IPS DF 6.9 (cell line): ENCODE results near the gene RGS6.

Experiments used
- DNase-seq: peaks from one replicate; pipeline ENCODE4 v3.0.0-alpha.2; 2013; ENCODE audit warnings: low read depth, low spot score
- H3K27ac ChIP-seq: one replicate; pipeline ENCODE4 v1.5.1; 2013; ENCODE audit warnings: low read length, control low read depth
- H3K27me3 ChIP-seq: 2 replicates; pipeline ENCODE4 v1.6.1; 2013; ENCODE audit warnings: mild to moderate bottlenecking, low read length; ENCODE audit not compliant: control insufficient read depth, insufficient read depth
- H3K36me3 ChIP-seq: 2 replicates; pipeline ENCODE4 v1.6.1; 2013; ENCODE audit warnings: low read length; ENCODE audit not compliant: control insufficient read depth, insufficient read depth
- H3K4me1 ChIP-seq: 2 replicates; pipeline ENCODE4 v1.6.1; 2013; ENCODE audit warnings: low read length; ENCODE audit not compliant: control insufficient read depth, insufficient read depth
- H3K4me3 ChIP-seq: 2 replicates; pipeline ENCODE4 v1.5.1; 2013; ENCODE audit warnings: mild to moderate bottlenecking, low read length
- H3K9me3 ChIP-seq: 2 replicates; pipeline ENCODE4 v1.6.1; 2013; ENCODE audit warnings: low read length, inconsistent platforms; ENCODE audit not compliant: control insufficient read depth, insufficient read depth
- WGBS: extraction: QIAGEN DNeasy Blood & Tissue Kit; methylation state at CpG from one replicate; pipeline ENCODE4 v1.1.7; 2013; ENCODE audit warnings: mixed read lengths, missing lambda C conversion rate; ENCODE audit not compliant: insufficient read length, insufficient coverage; 5-methylcytosine and 5-hydroxymethylcytosine counted together

RGS6 gene

DNA sequence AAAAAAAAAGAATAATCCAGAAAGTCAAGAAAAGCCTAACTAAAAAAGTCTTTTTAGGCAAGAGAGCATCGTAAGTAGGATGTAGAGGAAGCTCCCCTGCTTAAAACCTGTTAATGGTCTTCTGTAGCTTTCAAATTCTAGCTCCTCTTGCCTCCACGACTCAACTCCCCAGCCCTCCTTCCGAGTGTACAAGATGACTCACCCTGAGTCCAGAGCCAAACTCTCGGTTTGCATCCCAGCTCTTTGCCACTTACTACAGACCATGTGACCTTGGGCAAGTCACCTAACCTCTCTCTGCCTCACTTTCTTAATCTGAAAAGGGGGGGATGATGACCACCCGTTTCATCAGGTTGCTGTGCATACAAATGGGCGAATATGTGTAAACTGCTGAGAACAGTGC is 501.3 kb downstream of the RGS6 start:
- no CpG with 5 or more reads among the region's 6 CpGs for WGBS

DNA sequence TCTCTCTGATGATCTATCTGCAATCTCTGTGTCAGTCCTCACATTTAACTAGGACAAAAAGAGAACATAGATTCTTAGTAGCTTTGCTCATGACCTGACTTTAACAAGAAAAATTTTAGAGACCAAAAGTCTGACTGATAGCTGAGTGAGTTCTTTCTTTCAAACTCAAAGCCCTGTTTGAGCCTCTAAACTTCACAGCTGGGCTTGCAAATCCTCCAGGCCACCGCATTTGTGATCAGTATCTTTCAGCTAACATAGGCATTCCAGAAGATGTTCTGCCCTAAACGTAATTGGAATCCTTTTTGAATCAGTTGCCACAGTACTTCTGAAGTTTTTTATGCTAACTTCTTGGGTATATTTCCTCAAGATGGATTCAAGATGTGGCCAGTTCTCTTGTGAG is 502.6 kb downstream of the RGS6 start:
- H3K4me1 ChIP-seq = no peaks in the 10 kb centered on the region
- H3K36me3 ChIP-seq = no peaks in the 10 kb centered on the region
- no peak overlapping the region for H3K27ac ChIP-seq
- no peak for DNase-seq
- H3K9me3 ChIP-seq = no peaks in the 10 kb centered on the region
- H3K27me3 ChIP-seq = no peaks in the 10 kb centered on the region
- no CpG with 5 or more reads among the region's 2 CpGs for WGBS
- H3K4me3 ChIP-seq = no peak overlapping the region

More for the DNA sequence above, 501.3 kb downstream of the RGS6 start:
- no peak for DNase-seq
- no peaks in the 10 kb centered on the region for H3K4me1 ChIP-seq
- H3K36me3 ChIP-seq = no peaks in the 10 kb centered on the region
- H3K9me3 ChIP-seq = no peaks in the 10 kb centered on the region
- H3K27ac ChIP-seq = no peak overlapping the region
- H3K4me3 ChIP-seq = no peak overlapping the region
- no peaks in the 10 kb centered on the region for H3K27me3 ChIP-seq

DNA sequence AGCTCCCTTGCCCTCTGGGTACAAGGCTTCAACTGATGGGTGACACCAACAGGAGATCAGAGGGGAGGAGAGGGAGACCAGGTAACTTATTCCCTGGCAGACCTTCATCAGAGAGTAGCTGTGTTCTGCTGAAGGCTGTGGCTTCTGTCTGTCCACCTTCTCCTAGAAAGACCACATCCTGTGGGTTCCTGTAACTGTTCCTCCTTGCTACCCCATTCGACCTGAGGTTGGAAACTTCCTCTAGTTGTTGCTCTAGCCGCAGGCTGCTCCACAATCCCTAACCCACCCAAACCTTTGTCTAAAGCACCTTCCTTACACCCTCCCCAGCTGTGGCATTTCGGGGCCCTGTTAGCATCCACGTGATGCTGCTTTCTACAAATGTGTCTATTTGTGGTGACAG is 507.5 kb downstream of the RGS6 start:
- DNase-seq = no peak
- Histone ChIP-seq H3K4me3 (no peak overlapping the region), H3K27ac (no peak overlapping the region), H3K9me3 (no peaks in the 10 kb centered on the region), H3K27me3 (no peaks in the 10 kb centered on the region), H3K4me1 (no peaks in the 10 kb centered on the region), H3K36me3 (no peaks in the 10 kb centered on the region)
- no CpG with 5 or more reads among the region's 4 CpGs for whole genome bisulfite sequencing

DNA sequence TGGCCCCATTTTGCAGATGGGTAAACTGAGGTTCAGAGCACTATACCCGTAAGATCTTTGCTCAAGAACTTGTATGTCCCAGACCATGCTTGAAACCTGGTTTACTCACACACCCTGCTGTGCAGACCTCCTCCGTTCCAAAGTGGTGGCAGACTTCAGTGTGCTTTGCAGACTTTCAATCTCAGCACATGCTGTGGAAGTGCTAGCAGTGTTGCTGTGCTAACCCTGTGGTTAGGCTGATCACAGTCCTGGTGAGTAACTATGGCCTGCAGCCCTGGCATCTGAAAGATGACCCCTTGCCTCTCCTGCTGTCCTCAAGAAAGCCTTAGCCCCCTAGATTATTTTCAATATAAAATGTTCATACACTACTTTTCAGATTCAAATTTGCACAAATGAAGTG is 511.0 kb downstream of the RGS6 start:
- no peaks in the 10 kb centered on the region for H3K9me3 ChIP-seq
- H3K4me3 ChIP-seq = no peak overlapping the region
- H3K27me3 ChIP-seq = no peaks in the 10 kb centered on the region
- no peak for DNase-seq
- H3K27ac ChIP-seq = no peak overlapping the region
- no peaks in the 10 kb centered on the region for H3K4me1 ChIP-seq
- WGBS = no CpG with 5 or more reads among the region's 2 CpGs
- H3K36me3 ChIP-seq = no peaks in the 10 kb centered on the region

DNA sequence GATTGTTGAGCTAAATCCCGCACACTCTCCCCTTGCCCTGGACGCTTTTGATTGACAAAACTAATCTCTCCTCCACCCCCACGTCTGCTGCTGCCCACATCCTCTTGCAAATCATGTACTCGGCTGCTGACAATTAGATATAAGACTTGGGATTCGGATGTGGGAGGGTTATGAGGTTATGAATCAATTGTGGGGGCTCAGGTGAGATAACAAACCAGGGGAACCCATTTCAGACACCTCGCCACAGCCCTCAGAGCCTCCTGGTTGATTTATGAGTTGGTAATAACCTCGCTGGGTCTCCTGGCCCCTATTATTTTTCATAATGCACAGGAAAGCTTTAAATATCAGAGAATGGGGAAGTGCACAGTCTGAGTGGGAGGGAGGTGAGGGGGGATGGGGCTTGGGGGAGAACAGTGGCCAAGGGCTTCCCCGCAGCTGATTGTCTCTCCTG is 511.8 kb downstream of the RGS6 start:
- no peaks in the 10 kb centered on the region for H3K9me3 ChIP-seq
- no peaks in the 10 kb centered on the region for H3K27me3 ChIP-seq
- no peaks in the 10 kb centered on the region for H3K36me3 ChIP-seq
- H3K27ac ChIP-seq = no peak overlapping the region
- no CpG with 5 or more reads among the region's 8 CpGs for WGBS
- DNase-seq = no peak
- H3K4me3 ChIP-seq = no peak overlapping the region
- no peaks in the 10 kb centered on the region for H3K4me1 ChIP-seq

DNA sequence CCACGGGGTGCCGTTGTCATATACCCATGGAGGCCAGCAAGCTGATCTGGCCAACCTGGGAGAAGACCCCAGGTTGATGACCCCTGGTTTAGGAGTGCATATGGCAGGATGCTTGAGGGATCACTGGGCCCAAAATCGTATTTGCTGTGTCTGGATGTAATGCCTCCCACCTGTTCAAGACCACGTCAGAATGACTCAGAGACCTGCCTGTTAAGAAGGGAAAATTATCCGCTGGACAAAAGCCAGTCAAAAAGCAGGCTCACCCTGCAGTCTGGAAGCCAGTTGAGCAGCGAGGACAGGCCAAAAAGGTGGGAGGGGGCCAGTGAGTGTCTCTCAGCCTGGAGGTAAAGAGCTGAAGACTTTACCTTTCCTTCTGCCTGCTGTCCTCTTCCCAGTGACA is 512.5 kb downstream of the RGS6 start:
- no peak for DNase-seq
- H3K27ac ChIP-seq = no peak overlapping the region
- H3K4me3 ChIP-seq = no peak overlapping the region
- WGBS = no CpG with 5 or more reads among the region's 6 CpGs
- no peaks in the 10 kb centered on the region for H3K9me3 ChIP-seq
- no peaks in the 10 kb centered on the region for H3K27me3 ChIP-seq
- H3K36me3 ChIP-seq = no peaks in the 10 kb centered on the region
- H3K4me1 ChIP-seq = no peaks in the 10 kb centered on the region

DNA sequence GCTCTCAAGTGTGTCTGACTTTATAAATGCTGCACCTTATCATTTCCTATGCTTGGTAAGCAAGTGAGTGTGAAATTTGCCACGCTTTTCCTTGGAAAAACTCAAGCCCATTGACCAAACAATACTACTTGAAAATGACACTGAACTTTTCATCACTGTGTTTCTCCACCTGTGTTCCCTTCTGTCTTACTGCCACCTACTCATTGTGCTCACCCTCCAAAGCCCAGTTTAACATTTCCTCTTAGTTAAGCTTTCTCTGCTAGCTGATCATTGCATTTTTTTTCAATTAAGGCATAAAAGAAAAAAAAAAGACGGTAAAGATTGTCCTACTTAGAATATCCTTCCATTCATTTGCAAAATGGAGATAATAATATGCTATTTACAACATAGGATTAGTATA is 516.0 kb downstream of the RGS6 start:
- Histone ChIP-seq H3K4me1 (0 out of 2 replicates have a peak, but pooled peaks cover 2% of the 10 kb centered on the region), H3K9me3 (no peaks in the 10 kb centered on the region), H3K27ac (no peak overlapping the region), H3K4me3 (no peak overlapping the region), H3K27me3 (no peaks in the 10 kb centered on the region), H3K36me3 (no peaks in the 10 kb centered on the region)
- no CpG with 5 or more reads among the region's 2 CpGs for WGBS
- DNase-seq = no peak

DNA sequence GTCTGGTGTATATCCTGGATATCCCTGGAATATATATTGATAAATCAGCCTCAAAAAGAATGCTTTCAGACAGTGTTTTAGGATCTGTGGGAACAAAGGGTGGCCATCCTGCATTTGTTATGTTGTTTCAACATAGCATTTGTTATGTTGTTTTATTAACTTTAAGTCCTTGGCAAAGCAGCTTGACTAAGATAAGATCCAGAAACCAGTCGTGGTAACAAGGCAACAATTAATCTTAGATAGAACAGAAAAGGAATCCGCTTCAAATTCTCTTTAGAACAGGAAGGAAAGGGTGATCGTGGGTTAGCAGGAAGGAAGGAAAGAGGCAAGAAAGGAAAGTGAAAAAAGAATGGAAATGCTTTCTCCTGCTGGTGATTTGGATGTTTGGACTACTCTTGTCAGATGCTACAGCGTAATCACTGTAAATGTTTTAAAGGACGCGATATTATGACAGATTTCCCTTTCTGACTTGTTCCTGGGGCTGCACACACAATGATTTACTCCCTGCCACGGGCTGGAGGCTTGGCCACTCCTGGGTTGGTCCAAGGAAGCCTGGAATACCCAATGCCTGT is 518.3 kb downstream of the RGS6 start:
- Histone ChIP-seq H3K27me3 (no peaks in the 10 kb centered on the region; the same call in 1 of the 2 replicates), H3K4me1 (0 out of 2 replicates have a peak, but pooled peaks cover 2% of the 10 kb centered on the region), H3K9me3 (no peaks in the 10 kb centered on the region), H3K36me3 (no peaks in the 10 kb centered on the region), H3K27ac (no peak overlapping the region), H3K4me3 (no peak overlapping the region)
- no CpG with 5 or more reads among the region's 7 CpGs for WGBS
- DNase-seq = no peak

DNA sequence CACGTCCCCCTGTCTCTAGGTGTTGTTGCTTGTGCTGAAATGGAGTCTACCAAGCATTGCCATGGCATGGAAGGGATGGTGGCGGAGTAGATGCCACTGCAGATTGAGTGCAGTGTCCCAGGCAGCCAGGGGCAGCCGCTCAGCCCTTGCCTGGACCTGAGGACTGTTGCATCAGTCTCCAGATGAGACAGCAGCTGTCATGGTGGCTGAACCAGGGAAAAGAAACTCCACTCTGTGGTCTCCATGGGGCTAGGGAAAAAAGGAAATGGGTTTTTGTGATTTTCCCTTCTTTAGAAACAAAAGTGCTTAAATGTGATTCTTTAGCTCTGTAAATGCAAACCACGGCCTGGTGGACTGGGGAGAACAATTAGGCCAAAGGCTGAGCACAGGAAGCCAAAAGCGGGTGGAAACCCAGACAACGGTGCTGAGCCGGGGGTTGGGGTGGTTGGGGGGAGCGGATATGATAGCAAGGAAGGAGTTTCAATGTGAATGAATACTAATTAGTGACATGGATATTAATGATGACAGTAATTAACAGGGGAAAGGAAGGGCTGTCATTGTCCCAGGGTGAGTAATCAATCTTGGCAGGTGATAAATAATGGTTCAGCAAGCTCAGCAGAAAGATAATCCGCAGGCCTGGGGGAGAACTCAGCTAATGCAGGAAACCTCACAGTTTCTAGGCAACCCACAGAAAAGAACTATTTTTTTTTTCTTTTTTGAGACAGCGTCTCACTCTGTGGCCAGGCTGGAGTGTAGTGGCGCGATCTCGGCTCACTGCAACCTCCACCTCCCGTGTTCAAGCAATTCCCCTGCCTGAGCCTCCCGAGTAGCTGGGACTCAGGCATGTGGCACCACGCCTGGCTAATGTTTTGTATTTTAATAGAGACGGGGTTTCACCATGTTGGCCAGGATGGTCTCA is 519.1 kb downstream of the RGS6 start:
- Histone ChIP-seq H3K4me1 (0 out of 2 replicates have a peak, but pooled peaks cover 2% of the 10 kb centered on the region), H3K27ac (no peak overlapping the region), H3K36me3 (no peaks in the 10 kb centered on the region), H3K4me3 (no peak overlapping the region), H3K27me3 (no peaks in the 10 kb centered on the region; the same call in 1 of the 2 replicates), H3K9me3 (no peaks in the 10 kb centered on the region)
- no CpG with 5 or more reads among the region's 17 CpGs for WGBS
- no peak for DNase-seq

DNA sequence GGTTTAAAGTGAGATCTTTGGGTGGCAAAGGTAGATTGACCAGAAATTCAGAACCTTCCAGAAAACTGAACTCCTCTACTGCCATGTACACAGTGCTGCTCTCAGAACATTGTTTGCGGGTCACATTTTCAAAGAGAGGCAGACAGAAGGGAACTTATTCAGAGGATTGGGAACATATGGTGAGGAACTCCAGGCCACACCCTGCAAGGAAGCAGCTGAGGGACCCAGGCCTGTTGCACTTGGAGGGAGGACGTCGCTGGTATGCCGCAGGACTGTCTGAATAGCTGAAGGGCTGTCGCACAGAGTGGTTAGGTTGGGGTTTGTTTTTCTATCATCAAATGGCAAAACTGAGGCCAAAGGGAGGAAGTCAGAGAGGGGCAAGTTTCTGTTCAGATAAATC is 520.5 kb downstream of the RGS6 start:
- Histone ChIP-seq H3K9me3 (no peaks in the 10 kb centered on the region), H3K36me3 (no peaks in the 10 kb centered on the region), H3K27ac (no peak overlapping the region), H3K27me3 (no peaks in the 10 kb centered on the region; the same call in 1 of the 2 replicates), H3K4me1 (0 out of 2 replicates have a peak, but pooled peaks cover 2% of the 10 kb centered on the region), H3K4me3 (no peak overlapping the region)
- DNase-seq = no peak
- no CpG with 5 or more reads among the region's 5 CpGs for WGBS
